ENCODE results near the gene CBFA2T3. TPM values are rescaled to one million over a fixed set of nuclear protein-coding genes. Genes with fewer than 3 reads are reported as not detected.

Gene CBFA2T3
- total RNA-seq, 4 donors from 2014 or later, result 0.78 to 5.0 (median 2.8) TPM

GRCh38 chr16:88825146-88825545 lies 151.9 kb downstream of the CBFA2T3 start:
- TF ChIP-seq CTCF (IDR thresholded peaks at IDR 0.05) (no peak), EP300 (IDR thresholded peaks at IDR 0.05) (no peak), POLR2A (IDR thresholded peaks at IDR 0.05) (no peak)
- H3K4me3 ChIP-seq, result no peak overlapping the region
- H3K9me3 ChIP-seq, result no peaks in the 10 kb centered on the region
- H3K4me1 ChIP-seq, result no peaks in the 10 kb centered on the region
- peaks cover 0 to 98% (median 6%) of the 10 kb centered on the region in 3 donors for H3K36me3 ChIP-seq
- WGBS, 2 donors, result 83 to 95% methylated on average over 4 to 8 of the region's 12 CpGs
- H3K27me3 ChIP-seq, result no peaks in the 10 kb centered on the region
- no peak overlapping the region for H3K27ac ChIP-seq
- DNase-seq (ENCODE audit: low spot score in 2 of 2), result no peak

Other genes starting within 250 kb of the CBFA2T3 start
- 100 to 1,000 TPM in 3 of 4 donors, 10 to 100 TPM in 1; 90.5 to 309 (median 165) TPM for gene PIEZO1, start 192.0 kb downstream of the CBFA2T3 start, total RNA-seq
- 1 to 10 TPM in 2 of 4 donors, under 1 TPM in 1, not detected in 1; 0.44 to 1.5 (median 1.4) TPM for gene CDT1, start 173.4 kb downstream of the CBFA2T3 start, total RNA-seq
- gene APRT, start 165.3 kb downstream of the CBFA2T3 start, total RNA-seq, result 100 to 1,000 TPM in 2 of 4 donors, 10 to 100 TPM in 2; 83.4 to 157 (median 106) TPM
- gene GALNS, start 120.3 kb downstream of the CBFA2T3 start, total RNA-seq, result 10 to 100 TPM; 15.1 to 80.1 (median 43.2) TPM
- 10 to 100 TPM; 18.0 to 36.6 (median 22.9) TPM for gene TRAPPC2L, start 120.1 kb downstream of the CBFA2T3 start, total RNA-seq
- not detected for gene PABPN1L, start 110.5 kb downstream of the CBFA2T3 start, total RNA-seq
- 10 to 100 TPM; 29.9 to 48.0 (median 40.3) TPM for gene ACSF3, start 116.6 kb upstream of the CBFA2T3 start, total RNA-seq
- gene CDH15, start 194.5 kb upstream of the CBFA2T3 start, total RNA-seq, result 1 to 10 TPM in 2 of 4 donors, under 1 TPM in 2; 0.84 to 8.1 (median 1.9) TPM
- gene SLC22A31, start 223.3 kb upstream of the CBFA2T3 start, total RNA-seq, result 1 to 10 TPM in 2 of 4 donors, not detected in 2; 1.4 to 3.3 TPM
- 10 to 100 TPM; 11.2 to 26.0 (median 16.2) TPM for gene ZNF778, start 240.5 kb upstream of the CBFA2T3 start, total RNA-seq

All from tibial nerve (tissue), 4 donors.